A549 (cell line): ENCODE results near the gene PALLD.

Experiments used
- BHLHE40 ChIP-seq: IDR thresholded peaks from 2 replicates; pipeline ENCODE4 v1.6.1; 2012; ENCODE audit warnings: low read depth, low read length, inconsistent platforms
- CTCF ChIP-seq: fragments of >200 bp; sonication (Bioruptor Twin); formaldehyde crosslinking; IDR thresholded peaks from 3 replicates; pipeline ENCODE4 v1.5.1; 2016
- EP300 ChIP-seq, 2 experiments: fragments of >200 bp; sonication (Bioruptor Twin); formaldehyde crosslinking; IDR thresholded peaks; 2 replicates in 1 of 2; 3 replicates in 1 of 2; pipeline ENCODE4 v1.6.1; 2016 to 2017
- JUNB ChIP-seq: fragments of >200 bp; sonication (Bioruptor Twin); formaldehyde crosslinking; IDR thresholded peaks from 2 replicates; pipeline ENCODE4 v1.6.1; 2016
- MAX ChIP-seq: IDR thresholded peaks from 2 replicates; pipeline ENCODE4 v1.6.1; 2012
- MYC ChIP-seq: IDR thresholded peaks from 2 replicates; pipeline ENCODE4 v1.6.1; 2012; ENCODE audit warnings: mild to moderate bottlenecking, inconsistent platforms, low read length, improper control_type of control experiment, borderline replicate concordance
- NR3C1 ChIP-seq: fragments of >200 bp; sonication (Bioruptor Twin); formaldehyde crosslinking; IDR thresholded peaks from 3 replicates; pipeline ENCODE4 v1.6.1; 2017
- POLR2A ChIP-seq: IDR thresholded peaks from 2 replicates; pipeline ENCODE4 v1.6.1; 2012; ENCODE audit warnings: mild to moderate bottlenecking, low read length
- RFX5 ChIP-seq: fragments of 450-650 bp; IDR thresholded peaks from 2 replicates; pipeline ENCODE4 v1.7.1; 2014; ENCODE audit warnings: antibody characterized with exemption, mild to moderate bottlenecking, moderate library complexity
- USF2 ChIP-seq: fragments of 450-650 bp; IDR thresholded peaks from 2 replicates; pipeline ENCODE4 v1.6.1; 2014; ENCODE audit warnings: antibody characterized with exemption
- ZNF302 ChIP-seq: fragments of 250-450 bp; sonication (Bioruptor Pico); IDR thresholded peaks from 2 replicates; pipeline ENCODE4 v1.9.0; 2021; ENCODE audit warnings: inconsistent platforms, mild to moderate bottlenecking, moderate library complexity

DNA sequence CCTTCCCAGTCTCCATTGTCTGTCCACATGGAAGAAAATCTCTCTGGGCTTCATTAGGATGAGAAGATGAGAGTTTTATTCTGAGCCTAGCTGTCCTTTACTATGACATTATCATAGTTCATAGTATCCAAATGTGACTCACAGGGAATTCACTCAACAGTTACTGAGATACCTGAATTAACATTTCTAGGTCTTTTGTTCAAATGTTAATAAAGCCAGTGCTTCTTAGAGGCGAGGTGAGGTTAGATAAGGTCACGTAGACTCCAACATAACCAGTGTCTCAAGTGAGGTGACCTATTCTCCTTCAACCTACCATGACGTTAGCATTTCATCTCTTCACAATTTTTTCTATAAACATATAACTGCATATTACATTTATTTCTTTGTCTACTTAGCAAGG, 67.2 kb downstream of the PALLD start:
- TF ChIP-seq CTCF: no peak
- TF ChIP-seq MAX: no peak
- no peak for TF ChIP-seq JUNB
- TF ChIP-seq ZNF302 (CRISPR knock-in tag): no peak
- no peak for TF ChIP-seq RFX5
- no peak for TF ChIP-seq MYC
- no peak for TF ChIP-seq EP300 (IDR thresholded peaks at IDR 0.05)
- no peak for TF ChIP-seq POLR2A
- no peak for TF ChIP-seq NR3C1
- TF ChIP-seq USF2: no peak
- TF ChIP-seq BHLHE40: no peak
